DND-41 (cell line): ENCODE data around the gene ST13.
"Not testable (repeated sequence)": the region's sequence is repeated elsewhere in the genome, so short reads cannot be mapped to it uniquely, and the experiment has no call there.

ENCODE experiments used
- ATAC-seq: fragments of 200-7000 bp; cut with Tn5 transposase; 3 replicates; pipeline ENCODE4 v1.9.1; 2021; ENCODE audit warnings: low read depth; ENCODE audit not compliant: insufficient read depth
- DNase-seq: peaks from one replicate; pipeline ENCODE4 v3.0.0-alpha.2; 2020
- H2AFZ ChIP-seq: 2 replicates; pipeline ENCODE4 v1.6.0; 2012; ENCODE audit warnings: low read depth, low read length
- H3K27ac ChIP-seq: 2 replicates; pipeline ENCODE4 v1.5.1; 2012; ENCODE audit warnings: low read length, inconsistent platforms
- H3K27me3 ChIP-seq: fragments of 200-600 bp; sonication (generic); 2 replicates; pipeline ENCODE4 v1.6.0; 2012; ENCODE audit warnings: low read length, mild to moderate bottlenecking, inconsistent platforms; ENCODE audit not compliant: insufficient read depth, poor library complexity
- H3K36me3 ChIP-seq: 2 replicates; pipeline ENCODE4 v1.5.1; 2012; ENCODE audit warnings: low read length, inconsistent platforms; ENCODE audit not compliant: insufficient read depth
- H3K4me1 ChIP-seq: 2 replicates; pipeline ENCODE4 v1.5.1; 2012; ENCODE audit warnings: mild to moderate bottlenecking, low read length; ENCODE audit not compliant: insufficient read depth
- H3K4me2 ChIP-seq: 2 replicates; pipeline ENCODE4 v1.6.0; 2012; ENCODE audit warnings: mild to moderate bottlenecking, moderate library complexity, low read length, inconsistent platforms; ENCODE audit not compliant: insufficient read depth
- H3K4me3 ChIP-seq, 2 experiments: fragments of 200-600 bp in 1 of 2; shearing (Covaris generic) in 1 of 2; 2 replicates each; pipeline ENCODE4 v1.5.1; 2012 to 2016; ENCODE audit warnings: inconsistent platforms in 2 of 2, low read length in 2 of 2, mild to moderate bottlenecking in 2 of 2, low read depth in 1 of 2, moderate library complexity in 1 of 2
- H3K79me2 ChIP-seq: 2 replicates; pipeline ENCODE4 v1.6.0; 2012; ENCODE audit warnings: low read length, inconsistent platforms; ENCODE audit not compliant: insufficient read depth
- H3K9ac ChIP-seq: 2 replicates; pipeline ENCODE4 v1.6.0; 2012; ENCODE audit warnings: low read depth, mild to moderate bottlenecking, inconsistent platforms, low read length, moderate library complexity
- H3K9me3 ChIP-seq: 2 replicates; pipeline ENCODE4 v1.5.1; 2012; ENCODE audit warnings: low read length, moderate library complexity, mild to moderate bottlenecking, inconsistent platforms; ENCODE audit not compliant: insufficient read depth, severe bottlenecking
- H4K20me1 ChIP-seq: 2 replicates; pipeline ENCODE4 v1.6.0; 2012; ENCODE audit warnings: low read length; ENCODE audit not compliant: insufficient read depth
- CTCF ChIP-seq: IDR thresholded peaks from 2 replicates; pipeline ENCODE4 v1.5.1; 2012; ENCODE audit warnings: borderline replicate concordance, low read length, moderate library complexity, mild to moderate bottlenecking; ENCODE audit not compliant: poor library complexity, severe bottlenecking; ENCODE audit errors: extremely low read depth
- EZH2 ChIP-seq: IDR thresholded peaks from 3 replicates; pipeline ENCODE4 v1.6.1; 2012; ENCODE audit warnings: borderline replicate concordance, low read depth, mild to moderate bottlenecking, moderate library complexity, low read length, inconsistent platforms; ENCODE audit not compliant: severe bottlenecking

Gene ST13

GRCh38 chr22:40826984-40827741 is 29.3 kb downstream of the ST13 start:
- peaks cover 85% of the 10 kb centered on the region for H3K36me3 ChIP-seq
- ATAC-seq = no peak
- no peak overlapping the region for H3K9ac ChIP-seq

GRCh38 chr22:40826292-40826691 is 30.1 kb downstream of the ST13 start:
- peaks cover 77% of the 10 kb centered on the region for H3K36me3 ChIP-seq
- not testable (repeated sequence) for H3K9ac ChIP-seq

More at GRCh38 chr22:40826984-40827741, 29.3 kb downstream of the ST13 start:
- no peak for TF ChIP-seq EZH2
- TF ChIP-seq CTCF = no peak
- no peaks in the 10 kb centered on the region for H3K27me3 ChIP-seq
- no peak overlapping the region for H2AFZ ChIP-seq
- H3K9me3 ChIP-seq = no peaks in the 10 kb centered on the region
- DNase-seq = no peak
- no peaks in the 10 kb centered on the region for H3K4me1 ChIP-seq
- no peaks in the 10 kb centered on the region for H4K20me1 ChIP-seq
- no peak overlapping the region for H3K27ac ChIP-seq
- no peaks in the 10 kb centered on the region for H3K79me2 ChIP-seq
- H3K4me3 ChIP-seq = no peak overlapping the region
- no peak overlapping the region for H3K4me2 ChIP-seq

GRCh38 chr22:40823426-40823825 is 33.0 kb downstream of the ST13 start:
- peaks cover 52% of the 10 kb centered on the region for H3K36me3 ChIP-seq
- ATAC-seq = no peak

More at GRCh38 chr22:40826292-40826691, 30.1 kb downstream of the ST13 start:
- not testable (repeated sequence) for H3K27ac ChIP-seq, H3K4me3 ChIP-seq, DNase-seq, H4K20me1 ChIP-seq, ATAC-seq, H3K27me3 ChIP-seq, H2AFZ ChIP-seq, H3K9me3 ChIP-seq, H3K4me2 ChIP-seq, H3K4me1 ChIP-seq, H3K79me2 ChIP-seq

More at GRCh38 chr22:40823426-40823825, 33.0 kb downstream of the ST13 start:
- H4K20me1 ChIP-seq = no peaks in the 10 kb centered on the region
- DNase-seq = no peak
- H3K4me3 ChIP-seq = no peak overlapping the region
- peaks cover 7% of the 10 kb centered on the region for H3K79me2 ChIP-seq
- no peak overlapping the region for H2AFZ ChIP-seq
- peaks cover 13% of the 10 kb centered on the region for H3K4me1 ChIP-seq
- H3K9me3 ChIP-seq = no peaks in the 10 kb centered on the region
- H3K27ac ChIP-seq = no peak overlapping the region
- H3K27me3 ChIP-seq = no peaks in the 10 kb centered on the region
- H3K4me2 ChIP-seq = no peak overlapping the region
- H3K9ac ChIP-seq = no peak overlapping the region
- no peak for TF ChIP-seq EZH2
- no peak for TF ChIP-seq CTCF
